HG02970 (cell line): ENCODE data around the gene PWWP2B.

Experiments
- ATAC-seq: cut with Tn5 transposase; IDR thresholded peaks from one replicate; pipeline ENCODE4 v1.9.1; 2021; ENCODE audit warnings: mild to moderate bottlenecking, moderate library complexity, moderate number of reproducible peaks; ENCODE audit not compliant: unreplicated experiment, low FRiP score

Gene PWWP2B

DNA sequence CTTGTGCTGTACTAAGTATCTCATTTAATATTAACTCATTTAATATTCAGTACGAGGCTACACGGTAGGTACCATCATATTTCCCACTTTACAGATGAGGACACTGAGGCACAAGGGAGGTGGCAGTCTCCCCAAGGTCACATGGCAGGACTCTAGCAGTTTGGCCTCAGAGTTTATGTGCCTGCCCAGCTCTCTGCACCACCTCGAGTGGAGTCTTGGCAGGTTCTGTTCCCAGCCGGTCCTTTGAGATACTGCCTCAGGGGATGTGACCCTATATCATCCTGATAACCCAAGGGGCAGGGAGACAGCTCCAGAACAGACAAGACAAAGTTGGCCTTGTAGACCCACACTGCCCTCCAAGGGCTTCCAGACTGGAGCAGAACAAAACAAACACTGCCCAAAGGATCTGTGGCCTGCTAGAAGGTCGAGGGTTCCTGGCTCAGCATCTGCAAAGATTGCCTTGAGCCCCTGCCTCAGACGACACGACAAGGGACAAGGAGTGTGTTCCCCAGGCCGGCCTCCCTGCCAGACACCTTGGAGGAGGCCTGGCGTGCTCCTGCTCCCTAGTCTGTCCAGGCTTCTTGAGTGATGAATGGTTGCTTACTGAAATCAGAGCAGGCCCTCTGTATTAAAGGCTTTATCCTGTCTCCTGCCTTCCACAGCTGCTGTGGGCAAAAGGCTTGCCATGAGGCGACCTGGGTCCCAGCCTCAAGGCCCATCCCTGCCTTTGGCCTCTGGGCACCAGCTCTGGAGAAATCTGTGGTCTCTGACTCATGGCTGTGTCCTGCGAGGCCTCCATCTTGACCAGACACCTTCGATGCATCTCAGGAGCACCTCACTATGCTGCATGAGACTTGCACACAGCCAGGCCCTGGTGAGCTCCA lies 3.9 kb upstream of the PWWP2B start:
- no peak for ATAC-seq

GRCh38 chr10:132393695-132394181 lies 3.3 kb upstream of the PWWP2B start:
- ATAC-seq = no peak

- ATAC-seq = no peak
Observed at GRCh38 chr10:132394201-132394811, 2.7 kb upstream of the PWWP2B start.

GRCh38 chr10:132394936-132395703 lies 1.9 kb upstream of the PWWP2B start:
- no peak for ATAC-seq

DNA sequence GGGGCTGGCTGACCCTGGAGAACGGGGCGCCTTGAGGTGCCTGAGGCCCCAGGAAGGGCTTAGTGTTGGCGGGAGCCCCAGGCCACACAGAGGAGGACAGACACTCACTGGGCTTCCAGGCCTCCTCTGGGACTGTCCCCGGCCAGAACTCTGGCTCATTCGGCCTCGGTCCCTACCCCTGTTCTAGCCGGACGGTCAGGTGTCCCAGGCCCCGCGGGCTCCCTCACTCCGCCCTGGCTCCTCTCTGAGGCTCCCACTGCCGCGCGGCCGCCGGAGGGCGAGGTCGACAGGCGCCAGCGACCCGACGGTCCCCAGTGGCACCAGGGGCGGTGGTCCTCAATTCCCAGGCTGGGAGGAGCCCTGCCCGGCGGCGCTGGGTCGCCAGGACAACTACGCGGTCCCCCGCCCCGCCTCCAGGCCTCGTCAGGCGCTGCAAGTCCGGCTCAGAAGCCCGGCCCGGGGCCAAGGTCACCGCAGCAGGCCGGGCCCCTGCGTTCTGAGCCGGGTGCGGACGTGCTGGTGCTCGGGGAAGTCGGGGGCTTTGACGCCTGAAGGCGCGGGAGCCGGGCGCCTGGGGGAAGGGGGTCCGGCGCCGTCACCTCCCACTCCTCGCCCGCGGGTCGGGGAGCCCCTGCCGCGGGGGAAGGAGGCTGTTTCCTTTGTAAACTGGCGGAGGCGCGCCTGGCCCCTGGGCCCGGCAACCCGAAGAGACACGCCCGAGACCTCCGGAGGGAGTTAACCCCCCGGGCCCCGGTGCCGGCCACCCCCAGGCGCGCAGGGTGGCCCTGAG lies 1.1 kb upstream of the PWWP2B start:
- ATAC-seq = no peak

- no peak for ATAC-seq
Observed at GRCh38 chr10:132396494-132397035, 435 bp upstream of the PWWP2B start.

- ATAC-seq = no peak
Observed at GRCh38 chr10:132397671-132398565, 918 bp downstream of the PWWP2B start.

DNA sequence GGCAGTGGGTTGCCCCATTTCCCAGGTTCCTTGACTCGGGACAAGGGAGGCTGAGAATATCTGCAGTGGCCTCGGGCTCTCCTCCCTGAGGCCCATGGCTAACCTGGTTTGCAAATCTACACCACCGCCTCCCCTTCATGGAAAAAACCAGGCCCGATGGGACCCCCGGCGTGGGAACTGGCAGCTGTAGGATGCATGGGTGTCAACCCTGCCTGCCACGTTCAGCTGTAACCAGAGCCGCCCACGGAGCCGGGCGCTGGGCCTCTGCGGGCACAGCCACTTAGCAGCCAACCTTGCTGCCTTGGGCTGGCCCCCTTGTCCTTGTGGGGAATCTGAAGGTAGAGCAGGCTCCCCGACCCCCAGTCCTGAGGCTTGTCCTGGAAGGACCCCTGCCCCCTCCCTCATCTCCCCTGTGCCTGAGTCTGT lies 1.6 kb downstream of the PWWP2B start:
- no peak for ATAC-seq

GRCh38 chr10:132399117-132400035 lies 2.4 kb downstream of the PWWP2B start:
- ATAC-seq = no peak

DNA sequence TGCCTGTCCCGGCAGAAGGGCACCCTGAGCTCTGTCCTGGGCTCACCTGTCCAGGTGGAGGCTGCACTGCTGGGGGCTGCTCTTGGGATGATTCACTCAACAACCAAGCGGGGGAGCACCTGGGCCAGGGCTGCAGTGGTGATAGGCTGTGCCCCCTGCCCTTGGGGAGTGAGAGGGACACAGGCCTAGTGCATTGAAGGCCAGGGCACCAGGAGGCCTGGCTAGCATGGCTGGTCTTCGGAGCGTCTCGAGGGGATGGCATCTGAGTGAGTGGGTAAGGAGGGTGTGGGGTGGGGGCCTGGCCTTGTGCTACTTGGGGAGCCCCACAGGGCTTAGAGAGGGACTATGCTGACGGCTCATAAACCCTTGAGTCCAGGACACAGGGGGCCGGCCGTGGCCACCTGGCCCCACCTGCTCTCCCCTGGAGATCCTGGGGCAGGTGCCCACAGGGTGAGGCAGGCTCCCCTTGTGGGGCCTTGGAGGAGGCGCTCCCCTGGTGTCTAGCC lies 3.1 kb downstream of the PWWP2B start:
- no peak for ATAC-seq

DNA sequence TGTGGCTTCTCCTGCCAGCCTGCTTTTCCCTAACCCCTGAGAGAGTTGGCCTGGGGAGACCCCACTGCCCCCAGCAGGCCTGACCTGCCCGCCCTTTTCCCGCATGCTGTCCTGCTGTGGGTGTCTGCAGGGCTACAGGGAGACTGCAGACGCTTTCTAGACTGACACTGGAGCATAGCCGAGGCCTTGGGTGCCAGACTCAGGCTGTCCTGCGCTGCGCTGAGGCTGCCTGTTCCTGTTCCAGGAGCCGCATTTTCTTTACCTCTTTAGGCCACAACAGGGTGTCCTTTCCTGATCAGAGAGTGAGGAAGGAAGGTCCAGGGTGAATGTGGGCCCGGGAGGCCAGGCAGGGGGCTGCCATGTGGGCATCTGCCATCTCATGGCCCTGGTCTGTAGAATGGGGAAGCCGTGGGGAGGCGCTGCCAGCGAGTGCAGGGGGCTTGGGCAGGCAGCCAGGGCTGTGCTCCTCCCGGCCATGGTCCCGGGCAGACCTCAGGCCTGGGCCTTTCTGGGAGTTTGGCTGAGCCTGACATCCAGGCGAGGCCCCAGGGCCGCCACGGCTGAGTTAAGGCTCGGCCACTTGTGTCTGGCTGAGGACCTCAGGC lies 3.6 kb downstream of the PWWP2B start:
- no peak for ATAC-seq

DNA sequence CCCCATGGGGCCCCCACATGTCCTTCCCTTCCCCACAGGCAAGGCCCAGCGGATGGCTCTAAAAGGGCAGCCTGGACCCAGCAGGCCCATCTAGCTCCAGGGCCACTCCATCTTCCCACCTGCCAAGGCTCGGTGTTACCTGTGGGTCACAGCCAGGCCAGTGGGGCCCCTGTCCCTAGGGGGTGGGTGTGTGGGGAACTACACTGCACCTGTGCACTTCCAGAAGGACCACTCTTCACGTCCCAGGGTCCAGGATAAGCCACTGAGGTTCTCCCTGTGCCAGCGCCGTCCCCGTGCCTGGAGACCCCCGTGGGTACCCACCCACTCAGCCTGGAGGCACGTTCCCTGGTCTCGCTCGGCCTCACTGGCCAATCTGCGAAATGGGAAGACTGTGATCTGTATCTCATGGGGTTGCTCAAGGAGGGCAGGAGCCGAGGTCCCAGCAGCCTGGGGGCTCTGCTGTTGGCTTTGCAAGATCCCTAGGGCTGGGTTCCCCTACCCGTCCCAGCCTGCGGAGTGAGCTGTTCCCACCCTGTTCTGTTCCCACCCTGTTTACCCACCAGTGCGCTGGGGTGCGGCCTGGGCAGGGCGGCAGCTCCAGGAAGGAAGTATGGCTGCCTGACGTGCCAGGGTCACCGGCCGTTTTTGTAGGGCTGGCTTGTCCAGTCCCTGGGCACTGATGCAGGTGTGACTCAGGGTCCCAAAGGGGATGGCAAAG lies 4.6 kb downstream of the PWWP2B start:
- ATAC-seq = no peak

GRCh38 chr10:132402781-132403241 lies 5.8 kb downstream of the PWWP2B start:
- ATAC-seq = no peak

DNA sequence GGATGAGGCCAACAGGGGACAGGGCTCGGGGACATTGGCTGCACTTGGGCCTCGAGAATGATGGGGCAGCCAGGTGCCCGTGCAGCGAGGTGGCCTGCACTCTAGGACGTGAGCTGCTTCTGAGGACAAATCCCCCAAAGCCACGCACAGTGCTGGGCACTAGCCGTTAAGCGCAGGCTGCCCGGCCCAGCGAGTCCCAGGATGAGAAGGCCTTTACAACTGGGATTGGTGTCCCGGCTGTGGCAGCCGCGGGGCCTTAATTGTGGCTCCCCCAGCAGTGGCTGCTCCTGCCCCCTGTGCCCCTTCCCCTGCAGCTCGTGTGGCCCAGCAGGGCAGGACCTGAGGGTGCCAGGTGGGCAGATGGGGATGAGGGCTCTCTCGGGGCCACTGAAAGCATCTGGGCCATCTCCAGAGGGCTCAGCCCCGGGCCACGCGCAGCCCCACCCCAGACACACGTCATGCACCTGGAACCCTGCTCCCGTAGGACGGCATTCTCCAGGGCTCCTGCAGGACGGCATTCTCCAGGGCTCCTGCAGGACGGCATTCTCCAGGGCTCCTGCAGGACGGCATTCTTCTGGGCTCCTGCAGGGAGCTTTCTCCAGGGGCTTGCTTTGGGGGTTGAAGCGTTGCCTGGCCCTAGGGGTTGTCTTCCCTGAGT lies 6.6 kb downstream of the PWWP2B start:
- no peak for ATAC-seq

DNA sequence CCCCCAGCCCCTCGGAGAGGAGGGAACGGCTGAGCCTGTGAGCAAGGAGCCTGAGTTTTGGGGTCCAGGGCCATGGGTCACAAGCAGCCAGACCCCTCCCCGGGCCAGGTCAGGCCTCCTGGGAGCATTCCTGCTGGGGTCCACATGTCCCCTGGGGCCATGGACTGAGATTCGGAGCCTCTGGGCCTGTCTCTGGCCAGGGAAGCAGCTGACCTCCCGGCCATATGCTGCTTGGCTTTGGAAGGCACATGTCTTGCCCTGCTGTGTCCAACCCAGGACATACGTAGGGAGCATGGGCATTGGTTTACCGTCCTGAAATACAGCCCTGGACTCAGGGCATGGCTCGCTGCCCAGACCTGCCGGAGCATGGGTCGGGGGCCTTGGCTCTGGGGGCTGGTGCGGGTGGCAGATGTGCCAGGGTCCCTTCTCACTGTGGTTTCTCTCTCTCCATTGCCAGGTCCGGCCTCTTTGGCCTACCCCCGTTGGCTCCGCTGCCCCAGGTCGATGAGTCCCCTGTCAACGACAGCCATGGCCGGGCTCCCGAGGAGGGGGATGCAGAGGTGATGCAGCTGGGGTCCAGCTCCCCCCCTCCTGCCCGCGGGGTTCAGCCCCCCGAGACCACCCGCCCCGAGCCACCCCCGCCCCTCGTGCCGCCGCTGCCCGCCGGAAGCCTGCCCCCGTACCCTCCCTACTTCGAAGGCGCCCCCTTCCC lies 7.3 kb downstream of the PWWP2B start:
- no peak for ATAC-seq
